Activated effector memory CD4-positive, alpha-beta T cell treated with anti-CD3 and anti-CD28 coated beads, Interleukin-2, amount 50 U/mL, for 16 hours (primary cell): ENCODE measurements around the gene LITAF.
"Not testable (repeated sequence)": the region's sequence is repeated elsewhere in the genome, so short reads cannot be mapped to it uniquely, and the experiment has no call there.

Source experiments
- DNase-seq: peaks from one replicate; pipeline ENCODE4 v3.0.0-alpha.2; 2020

LITAF gene

GRCh38 chr16:11515540-11516430, 70.9 kb downstream of the LITAF start:
- DNase-seq: no peak

GRCh38 chr16:11514283-11514682, 72.4 kb downstream of the LITAF start:
- no peak for DNase-seq

- not testable (repeated sequence) for DNase-seq
Observed at GRCh38 chr16:11513366-11513765, 73.4 kb downstream of the LITAF start.

- DNase-seq: no peak
Observed at GRCh38 chr16:11511801-11512200, 74.9 kb downstream of the LITAF start.

GRCh38 chr16:11511328-11511727, 75.4 kb downstream of the LITAF start:
- DNase-seq: no peak

GRCh38 chr16:11510178-11510973, 76.3 kb downstream of the LITAF start:
- DNase-seq: no peak

GRCh38 chr16:11507991-11508390, 78.7 kb downstream of the LITAF start:
- DNase-seq: no peak

- no peak for DNase-seq
Observed at GRCh38 chr16:11507350-11507749, 79.4 kb downstream of the LITAF start.

- DNase-seq: no peak
Observed at GRCh38 chr16:11506741-11507305, 79.9 kb downstream of the LITAF start.

GRCh38 chr16:11504261-11504660, 82.5 kb downstream of the LITAF start:
- DNase-seq: not testable (repeated sequence)

GRCh38 chr16:11503566-11503965, 83.2 kb downstream of the LITAF start:
- DNase-seq: no peak

GRCh38 chr16:11502239-11502638, 84.5 kb downstream of the LITAF start:
- DNase-seq: no peak

GRCh38 chr16:11501632-11502031, 85.1 kb downstream of the LITAF start:
- no peak for DNase-seq

- DNase-seq: no peak
Observed at GRCh38 chr16:11500700-11501346, 85.9 kb downstream of the LITAF start.

- DNase-seq: no peak
Observed at GRCh38 chr16:11499295-11500089, 87.2 kb downstream of the LITAF start.

GRCh38 chr16:11498683-11499082, 88.0 kb downstream of the LITAF start:
- no peak for DNase-seq

GRCh38 chr16:11497851-11498289, 88.8 kb downstream of the LITAF start:
- DNase-seq: no peak
